Testis (tissue), 3 donors: Measurements from ENCODE around the gene ZFP30. TPM values are rescaled to one million over a fixed set of nuclear protein-coding genes. Genes with fewer than 3 reads are reported as not detected.

Experiments used
- DNase-seq: peaks from one replicate; pipeline ENCODE4 v3.0.0-alpha.2; 2019
- H3K27ac ChIP-seq, 2 donors: fragments of 200-600 bp; sonication (generic); one replicate each; pipeline ENCODE4 v1.5.1; 2019
- H3K27me3 ChIP-seq: fragments of 200-600 bp; sonication (generic); one replicate; pipeline ENCODE4 v1.5.1; 2019
- H3K36me3 ChIP-seq: fragments of 200-600 bp; sonication (generic); one replicate; pipeline ENCODE4 v1.5.1; 2017; ENCODE audit warnings: low read depth; ENCODE audit errors: missing control alignments
- H3K4me1 ChIP-seq: fragments of 200-600 bp; sonication (generic); one replicate; pipeline ENCODE4 v1.5.1; 2019
- H3K4me3 ChIP-seq, 2 donors: fragments of 200-600 bp; sonication (generic); one replicate each; pipeline ENCODE4 v1.5.1; 2017 to 2019
- H3K9me3 ChIP-seq: fragments of 200-600 bp; sonication (generic); one replicate; pipeline ENCODE4 v1.5.1; 2017
- CTCF ChIP-seq, 3 experiments: fragments of 450-650 bp in 2 of 3; fragments of 200-600 bp in 1 of 3; sonication (generic) in 1 of 3; IDR thresholded peaks; one replicate each; pipeline ENCODE4 v1.5.1; 2016 to 2019; ENCODE audit warnings: antibody characterized with exemption in 3 of 3, mild to moderate bottlenecking in 2 of 3, moderate library complexity in 1 of 3
- POLR2A ChIP-seq: fragments of 450-650 bp; IDR thresholded peaks from one replicate; pipeline ENCODE4 v1.6.1; 2017; ENCODE audit warnings: antibody characterized with exemption, mild to moderate bottlenecking, moderate library complexity
- WGBS, 2 donors: methylation state at CpG; one replicate each; pipeline ENCODE4 v1.1.5; 2018; 5-methylcytosine and 5-hydroxymethylcytosine counted together
- intact Hi-C: fragments of 100-400 bp; cut with DNase I; formaldehyde crosslinking; loops from one replicate; pipeline ENCODE4 v1.15.1; 2023; ENCODE audit warnings: low total_unique reads
- polyA plus RNA-seq: library from polyadenylated mRNA; stranded (reverse); fragments of 350-450 nt; fragmentation: Illumina TruSeq; extraction: RNeasy Lipid Tissue Mini Kit (QIAGEN cat#74804); gene quantifications from one replicate; pipeline ENCODE4 v1.2.3, GENCODE V29; 2014; ENCODE audit warnings: low read depth, low replicate concordance; ENCODE audit not compliant: insufficient read depth
- small RNA-seq, 2 donors: library from RNA; depleted of rRNA; stranded (forward); fragments of <200 nt; gene quantifications; one replicate each; pipeline ENCODE3, GENCODE V24; 2016
- total RNA-seq, 2 donors: library from RNA; depleted of rRNA; stranded (reverse); fragments of >200 nt; gene quantifications; one replicate each; pipeline ENCODE4 v1.2.3, GENCODE V29; 2016

ZFP30 gene
- total and polyA plus RNA-seq, 3 donors from 2014 or later = 13.7 to 36.2 (median 19.6) TPM

DNA sequence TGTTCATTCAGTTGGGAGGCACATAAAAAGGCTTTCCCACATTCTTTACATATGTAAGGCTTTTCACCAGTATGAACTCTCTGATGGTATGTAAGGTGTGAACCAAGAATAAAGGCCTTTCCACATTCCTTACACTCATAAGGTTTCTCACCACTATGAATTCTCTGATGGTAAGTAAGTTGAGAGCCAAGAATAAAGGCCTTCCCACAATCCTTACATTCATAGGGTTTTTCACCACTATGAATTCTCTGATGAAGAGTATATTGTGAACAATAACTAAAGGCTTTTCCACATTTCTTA, 89.9 kb downstream of the ZFP30 start:
- DNase-seq = no peak
- Histone ChIP-seq H3K27ac (no peak overlapping the region), H3K4me3 (no peak overlapping the region), H3K27me3 (no peaks in the 10 kb centered on the region), H3K4me1 (no peaks in the 10 kb centered on the region), H3K9me3 (no peaks in the 10 kb centered on the region), H3K36me3 (no peaks in the 10 kb centered on the region)
- TF ChIP-seq CTCF (IDR thresholded peaks at IDR 0.05) (no peak), POLR2A (no peak)
- intact Hi-C loops = no loop called here

DNA sequence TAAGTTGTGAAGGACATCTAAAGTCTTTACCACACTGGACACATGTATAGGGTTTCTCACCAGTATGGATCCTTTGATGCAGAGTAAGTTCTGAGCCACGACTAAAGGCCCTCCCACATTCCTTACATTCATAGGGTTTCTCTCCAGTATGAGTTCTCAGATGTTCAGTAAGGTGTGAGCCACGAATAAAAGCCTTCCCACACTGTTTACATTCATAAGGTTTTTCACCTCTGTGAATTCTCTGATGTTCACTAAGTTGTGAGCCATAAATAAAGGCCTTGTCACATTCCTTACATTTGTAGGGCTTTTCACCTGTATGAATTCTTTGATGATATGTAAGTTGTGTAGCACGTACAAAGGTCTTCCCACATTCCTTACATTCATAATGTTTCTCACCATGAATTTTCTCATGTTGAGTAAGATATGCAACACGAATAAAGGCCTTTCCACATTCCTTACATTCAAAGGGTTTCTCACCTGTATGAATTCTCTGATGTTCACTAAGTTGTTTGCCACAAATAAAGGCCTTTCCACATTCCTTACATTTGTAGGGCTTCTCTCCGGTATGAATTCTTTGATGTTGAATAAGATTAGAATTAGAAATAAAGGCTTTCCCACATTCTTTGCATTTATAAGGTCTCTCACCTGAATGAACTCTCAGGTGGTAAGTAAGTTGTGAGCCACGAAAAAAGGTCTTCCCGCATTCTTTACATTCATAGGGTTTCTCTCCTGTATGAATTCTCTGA, 90.5 kb downstream of the ZFP30 start:
- no peak overlapping the region for H3K4me3 ChIP-seq
- H3K9me3 ChIP-seq = no peaks in the 10 kb centered on the region
- no peaks in the 10 kb centered on the region for H3K4me1 ChIP-seq
- no peak overlapping the region for H3K27ac ChIP-seq
- TF ChIP-seq POLR2A (no peak), CTCF (IDR thresholded peaks at IDR 0.05) (no peak)
- WGBS, 2 donors = 94 to 96% methylated on average over 7 of the region's 7 CpGs
- intact Hi-C loops = no loop called here
- no peaks in the 10 kb centered on the region for H3K27me3 ChIP-seq
- H3K36me3 ChIP-seq = no peaks in the 10 kb centered on the region
- DNase-seq = no peak

Small RNAs within 50 kb of the gene (small RNA-seq; reads per million reads assigned to genes)
- 0 reads per million in 2 donors for gene SELENOKP1

Other genes with a start within 250 kb of the ZFP30 start
- 10 to 100 TPM; 21.2 to 29.9 TPM for gene ZNF569, start 188.0 kb downstream of the ZFP30 start, total RNA-seq
- gene ZNF569, start 188.0 kb downstream of the ZFP30 start, polyA plus RNA-seq = 14.4 TPM
- 10 to 100 TPM; 14.3 to 14.6 TPM for gene ZNF570, start 186.1 kb downstream of the ZFP30 start, total RNA-seq
- gene ZNF570, start 186.1 kb downstream of the ZFP30 start, polyA plus RNA-seq = 7.3 TPM
- 10 to 100 TPM; 25.6 to 33.5 TPM for gene ZNF793, start 148.5 kb downstream of the ZFP30 start, total RNA-seq
- 7.3 TPM for gene ZNF793, start 148.5 kb downstream of the ZFP30 start, polyA plus RNA-seq
- 10 to 100 TPM in 1 of 2 donors, 1 to 10 TPM in 1; 9.1 to 13.1 TPM for gene ZNF571, start 60.7 kb downstream of the ZFP30 start, total RNA-seq
- gene ZNF571, start 60.7 kb downstream of the ZFP30 start, polyA plus RNA-seq = 5.9 TPM
- gene ZNF540, start 60.6 kb downstream of the ZFP30 start, total RNA-seq = 1 to 10 TPM; 3.2 to 5.0 TPM
- gene ZNF540, start 60.6 kb downstream of the ZFP30 start, polyA plus RNA-seq = 6.6 TPM
- gene ZNF607, start 64.3 kb upstream of the ZFP30 start, total RNA-seq = 10 to 100 TPM in 1 of 2 donors, 1 to 10 TPM in 1; 7.7 to 10.2 TPM
- gene ZNF607, start 64.3 kb upstream of the ZFP30 start, polyA plus RNA-seq = 9.6 TPM
- 10 to 100 TPM; 13.4 to 17.8 TPM for gene ZNF573, start 124.1 kb upstream of the ZFP30 start, total RNA-seq
- 12.7 TPM for gene ZNF573, start 124.1 kb upstream of the ZFP30 start, polyA plus RNA-seq